ENCODE results near the gene CFAP45. TPM values are rescaled to one million over a fixed set of nuclear protein-coding genes. Genes with fewer than 3 reads are reported as not detected.

Gene CFAP45
- total and polyA plus RNA-seq, 2 of the 8 experiments (the other 6 are each of a cell fraction or from before 2014, with no cell fraction given): 0.05 TPM; not detected in 1

- Histone ChIP-seq H2BK12ac (ENCODE audit: low read depth, low read length) (no peak overlapping the region), H3K18ac (ENCODE audit: extremely low read depth, low read length) (no peak overlapping the region), H3K4me3 (ENCODE audit: extremely low read depth in 1 of 4, insufficient read depth in 2 of 4, low read depth in 3 of 4, low read length in 4 of 4) (no peak overlapping the region), H2AFZ (ENCODE audit: low read length) (no peak overlapping the region), H2BK15ac (ENCODE audit: low read length) (no peak overlapping the region), H4K5ac (ENCODE audit: insufficient read length, low read depth, low read length) (no peak overlapping the region), H3K9me3 (ENCODE audit: insufficient read depth in 2 of 2, low read depth in 1 of 2, low read length in 1 of 2) (no peaks in the 10 kb centered on the region), H3K4me2 (ENCODE audit: insufficient read depth in 1 of 2, low read depth in 2 of 2, low read length in 2 of 2) (no peak overlapping the region), H2BK120ac (replicated peaks; ENCODE audit: low read depth, low read length) (no peak overlapping the region), H3K79me1 (ENCODE audit: low read depth, low read length) (no peaks in the 10 kb centered on the region), H3K4ac (replicated peaks; ENCODE audit: insufficient read length, low read depth, low read length) (no peak overlapping the region), H2BK5ac (ENCODE audit: low read depth, low read length) (no peak overlapping the region), H3K79me2 (ENCODE audit: control insufficient read depth in 1 of 2, insufficient read depth in 2 of 2, low read length in 2 of 2) (no peaks in the 10 kb centered on the region), H4K20me1 (replicated peaks in 1 of 2; ENCODE audit: control insufficient read depth in 1 of 2, insufficient read depth in 2 of 2, low read length in 2 of 2) (no peaks in the 10 kb centered on the region), H3K27me3 (replicated peaks in 1 of 4; ENCODE audit: control insufficient read depth in 3 of 4, extremely low read depth in 1 of 4, insufficient read depth in 3 of 4, low read length in 3 of 4) (peaks cover 0 to 11% (median 2%) of the 10 kb centered on the region in 4 experiments; a peak in 4 of 7 replicates), H3K27ac (ENCODE audit: low read depth, low read length) (no peak overlapping the region), H2BK20ac (ENCODE audit: low read length) (no peak overlapping the region), H3K23ac (ENCODE audit: insufficient read length) (no peak overlapping the region), H4K8ac (ENCODE audit: extremely low read depth, insufficient read depth, low read length) (no peak overlapping the region), H3K36me3 (ENCODE audit: control insufficient read depth in 2 of 4, insufficient read depth in 4 of 4, low read length in 3 of 4) (no peaks in the 10 kb centered on the region), H3K14ac (ENCODE audit: insufficient read length) (no peak overlapping the region), H3K56ac (replicated peaks; ENCODE audit: insufficient read length, low read depth, low read length) (no peak overlapping the region), H4K91ac (replicated peaks; ENCODE audit: insufficient read length, low read length) (no peak overlapping the region), H2AK5ac (ENCODE audit: low read depth, low read length) (no peak overlapping the region), H3K23me2 (ENCODE audit: low read depth, low read length) (no peaks in the 10 kb centered on the region), H3K9ac (replicated peaks in 1 of 4; ENCODE audit: extremely low read depth in 1 of 4, low read depth in 3 of 4, low read length in 3 of 4) (no peak overlapping the region), H3K4me1 (replicated peaks in 1 of 4; ENCODE audit: control insufficient read depth in 3 of 4, insufficient read depth in 4 of 4, low read length in 3 of 4) (peaks cover 0 to 4% (median 2%) of the 10 kb centered on the region in 4 experiments; a peak in 1 of 7 replicates)
- DNase-seq (ENCODE audit: low read depth in 1 of 2, low spot score in 2 of 2) (no peak), FAIRE-seq (no peak)
- 88% methylated on average over 10 of the region's 11 CpGs; no CpG with 5 or more reads in 1 of the 2 experiments for WGBS, 2 experiments (ENCODE audit: extremely low coverage in 1 of 2, insufficient coverage in 1 of 2, insufficient read length in 1 of 2, insufficient replicate concordance in 2 of 2, low coverage in 1 of 2, low lambda C conversion rate in 2 of 2, missing lambda C conversion rate in 1 of 2)
- no peak for TF ChIP-seq NANOG (IDR thresholded peaks at IDR 0.05; ENCODE audit: insufficient read depth, low read depth, low read length, poor library complexity, severe bottlenecking)
- TF ChIP-seq CHD1 (IDR thresholded peaks at IDR 0.05; ENCODE audit: low read depth, low read length): no peak
- ChIA-PET CTCF (ENCODE audit: partially characterized antibody) (interaction anchor here (0.8 to 11.2 kb wide), 25 partner anchors 8 to 617 kb away, joined by 3 to 175 read pairs (median 5); partner anchors contain the start of genes FCRL6 and VSIG8), POLR2A (ENCODE audit: partially characterized antibody) (interaction anchor here (1.0 kb wide), 1 partner anchor 30 kb away, joined by 3 read pairs; no protein-coding TSS in a partner anchor)
These were observed 71.2 kb downstream of the CFAP45 start for GRCh38 chr1:159828581-159829272.

Measured in H1 (cell line).